HG02571 (cell line): ENCODE results near the gene SEMA3A.

Experiments used
- ATAC-seq: cut with Tn5 transposase; IDR thresholded peaks from one replicate; pipeline ENCODE4 v1.9.1; 2021; ENCODE audit warnings: mild to moderate bottlenecking, moderate library complexity; ENCODE audit not compliant: unreplicated experiment

Gene SEMA3A

GRCh38 chr7:84112771-84113170 lies 81.8 kb downstream of the SEMA3A start:
- no peak for ATAC-seq

GRCh38 chr7:84111842-84112241 lies 82.7 kb downstream of the SEMA3A start:
- no peak for ATAC-seq

GRCh38 chr7:84110400-84110799 lies 84.2 kb downstream of the SEMA3A start:
- no peak for ATAC-seq

DNA sequence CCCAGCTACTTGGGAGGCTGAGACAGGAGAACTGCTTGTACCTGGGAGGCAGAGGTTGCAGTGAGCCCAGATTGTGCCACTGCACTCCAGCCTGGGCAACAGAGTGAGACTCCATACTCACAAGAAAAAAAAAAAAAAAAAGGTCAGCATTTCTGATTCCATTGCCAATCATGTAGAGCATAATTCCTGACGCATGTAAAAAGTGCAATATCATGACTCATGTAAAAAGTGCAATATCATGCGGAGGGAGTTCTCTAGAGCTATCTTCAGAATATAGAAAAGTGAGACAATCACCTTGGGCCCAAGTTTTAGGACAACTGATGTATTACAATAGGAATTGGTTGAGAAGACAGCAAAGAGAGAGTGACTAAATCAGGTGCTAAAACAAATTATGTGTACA lies 85.8 kb downstream of the SEMA3A start:
- no peak for ATAC-seq

DNA sequence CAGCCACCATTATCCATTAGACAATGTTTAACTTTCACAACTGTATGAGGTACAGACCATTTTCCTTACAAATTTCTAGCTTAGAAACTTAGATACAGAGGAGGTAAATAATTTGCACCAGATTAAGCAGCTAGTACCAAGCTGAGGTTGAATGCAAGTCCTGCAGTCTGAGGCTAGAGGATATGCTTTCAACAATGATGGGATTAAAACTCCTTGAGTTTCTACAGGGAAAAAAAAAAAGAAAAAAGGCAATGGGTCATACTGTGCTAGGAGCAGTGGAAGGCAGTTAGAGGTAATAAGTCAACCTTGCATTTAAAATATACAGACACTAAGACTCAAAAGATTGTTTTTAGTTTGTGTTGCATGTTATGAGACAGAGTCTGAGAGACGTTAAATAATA lies 86.5 kb downstream of the SEMA3A start:
- ATAC-seq, result no peak

- no peak for ATAC-seq
These were observed 87.3 kb downstream of the SEMA3A start for GRCh38 chr7:84107259-84107658.

GRCh38 chr7:84106291-84106690 lies 88.3 kb downstream of the SEMA3A start:
- ATAC-seq, result no peak

GRCh38 chr7:84105586-84105985 lies 89.0 kb downstream of the SEMA3A start:
- ATAC-seq, result no peak

GRCh38 chr7:84104826-84105225 lies 89.8 kb downstream of the SEMA3A start:
- no peak for ATAC-seq

DNA sequence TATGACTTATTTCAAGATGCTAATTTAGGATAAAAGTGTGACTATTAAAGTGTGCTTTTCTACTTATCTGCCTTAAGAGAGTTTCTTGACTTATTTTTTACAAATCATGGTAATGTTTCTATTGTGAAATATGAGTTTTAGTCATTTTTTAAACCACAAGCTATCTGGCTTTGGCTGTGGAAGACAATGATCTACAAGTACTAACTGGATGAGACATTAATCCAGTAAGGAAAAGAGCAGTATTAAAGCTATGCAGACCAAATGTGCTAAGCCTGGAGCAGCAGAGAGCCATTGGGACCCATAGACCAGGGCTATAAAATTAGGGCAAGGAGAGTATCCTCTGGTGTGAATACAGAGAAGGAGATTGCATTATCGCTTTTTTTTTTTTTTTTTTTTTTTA lies 92.4 kb downstream of the SEMA3A start:
- ATAC-seq, result no peak

DNA sequence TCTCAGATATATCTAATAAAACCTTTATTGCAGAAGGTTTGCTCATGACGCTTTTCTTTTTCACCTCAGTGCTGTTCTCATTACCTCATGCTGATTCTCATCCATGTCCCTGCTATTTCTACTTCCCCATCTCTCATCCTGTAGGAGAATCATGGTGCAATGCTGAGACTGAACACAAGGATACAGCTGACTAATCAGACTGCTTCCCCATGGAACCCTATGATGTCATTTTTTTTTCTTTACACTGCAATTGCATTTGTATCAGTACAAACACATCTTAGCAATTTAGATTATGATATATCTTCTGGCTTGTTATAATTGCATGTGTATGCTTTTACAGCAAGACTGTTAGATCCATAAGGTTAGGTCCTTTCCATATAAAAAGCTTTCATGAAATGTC lies 93.7 kb downstream of the SEMA3A start:
- no peak for ATAC-seq

GRCh38 chr7:84095971-84096370 lies 98.6 kb downstream of the SEMA3A start:
- no peak for ATAC-seq

DNA sequence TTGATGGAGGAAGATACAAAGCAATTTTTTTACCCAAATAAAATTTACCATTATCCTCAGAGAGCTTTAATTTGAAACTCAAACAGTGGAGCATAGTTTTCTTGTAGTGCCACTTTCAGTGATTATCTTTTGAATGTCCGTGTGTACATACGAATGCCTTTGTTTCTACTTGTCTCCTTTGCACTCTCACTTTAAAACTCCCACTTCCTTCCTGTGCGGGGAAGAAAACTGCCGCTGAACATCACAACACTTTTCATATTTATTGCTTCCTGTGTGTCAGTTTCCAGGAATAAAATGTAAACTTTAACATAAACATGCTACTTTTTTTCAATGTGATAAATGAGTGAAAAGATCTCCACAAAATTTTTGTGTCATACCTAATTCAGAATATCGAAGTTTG lies 102.4 kb downstream of the SEMA3A start:
- ATAC-seq, result no peak

DNA sequence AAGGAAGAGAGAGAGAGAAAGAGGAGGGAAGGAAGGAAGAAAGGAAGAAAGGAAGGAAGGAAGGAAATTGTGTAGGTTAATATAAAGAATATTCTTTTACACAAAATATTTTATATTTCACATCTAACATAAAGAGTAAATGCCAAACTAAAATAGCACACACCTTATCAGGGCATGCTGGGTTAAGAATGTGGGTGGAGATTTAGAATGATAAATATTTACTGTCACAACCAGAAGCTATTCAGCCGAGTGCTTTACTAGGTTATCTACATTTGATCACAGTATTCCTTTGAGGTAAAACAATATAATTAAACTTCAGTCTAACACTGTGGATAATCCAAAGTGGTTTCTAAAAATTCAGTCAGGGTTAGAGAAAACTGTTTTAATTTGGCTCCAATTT lies 103.3 kb downstream of the SEMA3A start:
- no peak for ATAC-seq

DNA sequence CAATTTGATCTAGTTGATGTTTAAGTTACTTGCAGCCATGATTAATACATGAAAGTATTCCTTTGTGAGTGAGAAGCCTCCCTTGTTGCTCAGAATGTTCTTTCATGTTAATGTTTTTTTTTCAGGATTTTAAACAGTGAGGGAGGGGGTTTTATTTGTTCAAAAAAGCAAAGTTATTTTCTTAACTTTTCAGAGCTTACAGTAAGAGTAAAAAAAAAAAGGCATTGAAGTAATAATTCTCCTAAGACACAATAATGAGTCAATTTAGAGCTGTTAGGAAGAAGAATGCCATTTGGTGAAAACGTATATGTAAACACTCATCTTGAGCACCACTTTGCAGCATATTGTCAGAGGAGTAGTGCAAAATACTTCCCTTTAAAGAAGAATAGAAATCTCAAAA lies 105.8 kb downstream of the SEMA3A start:
- ATAC-seq, result no peak

- no peak for ATAC-seq
These were observed 108.6 kb downstream of the SEMA3A start for GRCh38 chr7:84085998-84086397.

DNA sequence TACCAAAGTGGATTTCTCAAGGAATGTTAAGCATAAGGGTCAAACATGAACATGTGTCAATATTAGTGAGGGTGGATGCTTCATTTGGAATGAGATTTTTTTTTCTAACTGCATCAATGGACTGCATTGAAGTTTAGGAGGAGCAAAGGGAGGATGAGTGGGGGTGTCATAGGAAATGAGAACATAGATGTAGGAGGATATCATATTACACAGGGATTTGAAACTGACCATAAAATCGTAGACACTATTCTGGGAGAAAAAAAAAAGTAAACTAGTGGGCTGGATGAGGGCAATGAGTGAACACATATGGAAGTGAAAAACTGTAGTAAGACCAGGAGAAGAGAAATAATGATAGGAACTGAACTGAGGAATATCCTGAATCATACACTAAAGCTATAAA lies 109.4 kb downstream of the SEMA3A start:
- ATAC-seq, result no peak

DNA sequence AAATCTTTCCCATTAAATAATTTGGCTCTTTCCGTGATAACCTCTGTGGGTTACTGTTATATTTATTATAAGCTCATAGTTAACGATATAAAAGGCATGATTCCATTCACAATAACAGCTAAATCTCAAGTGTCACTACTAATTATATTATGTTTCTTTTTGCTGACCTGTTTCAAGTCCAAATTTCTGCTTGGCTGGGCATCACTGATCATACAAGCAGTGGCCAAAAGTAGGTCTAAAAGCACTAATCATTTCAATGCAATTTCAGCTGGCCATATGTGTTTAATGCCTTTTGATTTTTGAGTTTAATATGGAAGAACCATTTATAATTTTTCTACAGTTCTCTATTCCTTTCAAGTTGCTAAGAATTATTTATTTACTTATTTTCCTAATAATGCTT lies 110.7 kb downstream of the SEMA3A start:
- ATAC-seq, result no peak

GRCh38 chr7:84081973-84082522 lies 112.5 kb downstream of the SEMA3A start:
- ATAC-seq, result no peak

DNA sequence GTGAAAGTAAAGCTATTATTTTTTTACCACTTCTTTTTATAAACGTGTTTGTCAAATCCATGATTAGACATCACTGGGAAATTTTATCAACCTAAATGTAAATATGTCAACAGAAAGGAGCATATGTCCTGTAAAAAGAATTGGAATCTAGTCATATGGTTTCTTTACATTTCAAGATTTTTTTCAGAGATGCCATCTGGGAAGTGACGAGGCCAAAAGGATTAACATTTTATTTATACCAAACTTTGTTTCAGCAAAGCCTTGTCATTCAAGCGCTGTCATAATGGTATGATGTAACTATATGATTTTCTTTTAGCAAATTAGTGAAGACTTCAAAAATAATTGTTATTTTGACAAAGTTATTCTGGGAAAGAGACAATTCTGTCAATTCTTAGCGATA lies 117.3 kb downstream of the SEMA3A start:
- no peak for ATAC-seq

DNA sequence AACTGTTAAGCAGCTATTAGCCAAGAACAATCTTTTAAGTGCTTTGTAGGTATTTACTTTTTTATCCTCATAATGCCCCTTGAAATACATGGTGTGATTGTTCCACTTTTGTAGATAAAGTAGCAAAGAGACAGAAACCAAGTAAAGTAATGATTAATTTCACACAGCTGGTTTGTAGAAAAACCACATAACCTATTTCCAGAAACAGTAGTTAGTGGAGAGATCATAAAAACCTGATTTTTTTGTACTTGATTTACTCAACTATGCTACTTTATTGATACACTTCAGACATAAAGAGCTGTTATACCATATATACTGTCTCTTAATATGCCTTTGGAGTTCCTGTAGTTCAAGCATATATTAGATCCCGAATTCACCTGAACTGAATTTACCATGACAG lies 118.4 kb downstream of the SEMA3A start:
- ATAC-seq, result no peak

DNA sequence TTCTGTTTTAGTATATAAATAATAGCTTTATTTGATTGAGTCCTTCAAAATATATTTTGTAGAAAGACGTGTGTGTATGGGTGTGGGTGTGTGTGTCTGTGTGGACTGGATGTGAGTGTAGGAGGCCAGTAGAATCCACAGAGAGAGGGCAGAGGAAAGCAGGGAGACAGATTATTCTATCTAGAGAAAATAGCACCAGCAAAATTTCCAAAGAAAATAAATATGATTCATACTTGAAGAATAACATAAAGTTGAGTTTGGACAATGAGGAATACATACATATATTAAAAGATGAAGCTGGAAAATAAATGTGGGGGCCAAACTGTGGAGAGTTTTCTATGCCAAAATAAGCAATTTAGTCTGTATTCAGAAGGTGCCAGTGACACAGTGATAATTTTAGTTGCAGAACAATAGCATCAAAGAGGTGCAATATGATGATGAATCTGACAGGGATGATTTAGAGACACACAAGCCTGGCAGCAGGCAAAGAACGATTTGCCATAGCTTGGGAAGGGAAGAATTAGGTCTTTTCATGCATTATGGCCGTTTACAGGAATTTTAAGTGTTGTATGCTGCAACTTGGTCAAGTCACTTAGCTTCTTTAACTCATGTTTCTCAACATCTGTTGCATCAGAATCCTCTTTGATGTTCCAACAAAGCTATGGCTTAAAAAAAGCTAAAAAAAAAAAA lies 121.3 kb downstream of the SEMA3A start:
- ATAC-seq, result no peak

DNA sequence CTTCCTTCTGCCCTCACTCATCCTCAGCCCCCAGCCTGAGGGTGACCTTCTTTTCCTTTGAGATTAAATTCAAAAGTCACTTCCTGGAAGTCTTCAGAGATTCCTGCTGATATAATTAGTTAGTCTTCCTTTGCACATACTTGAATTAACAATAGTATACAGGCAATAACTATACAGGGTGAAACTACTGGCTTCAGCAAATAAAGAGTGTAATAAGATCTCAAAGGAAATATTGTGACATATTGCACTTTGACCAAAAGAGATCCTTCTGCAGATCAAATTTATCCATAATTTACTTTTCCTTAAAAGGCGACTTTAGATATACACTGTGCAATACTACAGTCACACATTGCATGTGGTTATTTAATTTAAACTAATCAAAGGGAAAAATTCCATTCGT lies 123.8 kb downstream of the SEMA3A start:
- no peak for ATAC-seq
